Keratinocyte (primary cell): ENCODE measurements around the gene RNF183. TPM values are rescaled to one million over a fixed set of nuclear protein-coding genes. Genes with fewer than 3 reads are reported as not detected.

Experiments used
- DNase-seq: peaks from one replicate; pipeline ENCODE4 v3.0.0-alpha.2; 2011; ENCODE audit warnings: low read depth, missing footprints, low spot score
- FAIRE-seq: peaks from 2 replicates; lab custom pipeline; 2011; peaks lifted over from hg19 to GRCh38; lab: Jason Lieb, UNC
- H2AFZ ChIP-seq: 2 replicates; pipeline ENCODE4 v1.6.0; 2012; ENCODE audit warnings: low read length, control low read depth, inconsistent platforms; ENCODE audit not compliant: control insufficient read depth
- H3K27ac ChIP-seq: 2 replicates; pipeline ENCODE4 v1.5.1; 2011; ENCODE audit warnings: low read length; ENCODE audit not compliant: control insufficient read depth, insufficient read depth
- H3K27me3 ChIP-seq: 3 replicates; pipeline ENCODE4 v1.6.0; 2011; ENCODE audit warnings: low read length; ENCODE audit not compliant: control insufficient read depth, insufficient read depth; ENCODE audit errors: extremely low read depth
- H3K36me3 ChIP-seq, 2 experiments: 2 replicates in 1 of 2; 3 replicates in 1 of 2; pipeline ENCODE4 v1.5.1; 2011; ENCODE audit warnings: low read length in 2 of 2, mild to moderate bottlenecking in 1 of 2; ENCODE audit not compliant: control insufficient read depth in 2 of 2, insufficient read depth in 2 of 2; ENCODE audit errors: extremely low read depth in 1 of 2
- H3K4me1 ChIP-seq: 3 replicates; pipeline ENCODE4 v1.5.1; 2011; ENCODE audit warnings: low read length; ENCODE audit not compliant: control insufficient read depth, insufficient read depth; ENCODE audit errors: extremely low read depth
- H3K4me2 ChIP-seq: 3 replicates; pipeline ENCODE4 v1.6.0; 2011; ENCODE audit warnings: low read depth, low read length; ENCODE audit not compliant: control insufficient read depth, insufficient read depth; ENCODE audit errors: extremely low read depth
- H3K4me3 ChIP-seq, 3 experiments: fragments of 200-600 bp in 1 of 3; sonication (generic) in 1 of 3; 2 replicates in 2 of 3; 3 replicates in 1 of 3; pipeline ENCODE4 v1.5.1; 2011 to 2016; ENCODE audit warnings: low read length in 3 of 3, mild to moderate bottlenecking in 3 of 3, control low read depth in 2 of 3, inconsistent platforms in 1 of 3, low read depth in 1 of 3, mixed read lengths in 1 of 3, mixed run types in 1 of 3, moderate library complexity in 1 of 3; ENCODE audit not compliant: control insufficient read depth in 2 of 3, insufficient read depth in 2 of 3; ENCODE audit errors: extremely low read depth in 1 of 3
- H3K79me2 ChIP-seq: 2 replicates; pipeline ENCODE4 v1.6.0; 2012; ENCODE audit warnings: low read length; ENCODE audit not compliant: control insufficient read depth, insufficient read depth
- H3K9ac ChIP-seq: 3 replicates; pipeline ENCODE4 v1.6.0; 2011; ENCODE audit warnings: low read length; ENCODE audit not compliant: control insufficient read depth, insufficient read depth; ENCODE audit errors: extremely low read depth
- H3K9me1 ChIP-seq: 3 replicates; pipeline ENCODE4 v1.6.0; 2011; ENCODE audit warnings: low read length; ENCODE audit not compliant: control insufficient read depth, insufficient read depth; ENCODE audit errors: extremely low read depth
- H3K9me3 ChIP-seq: 2 replicates; pipeline ENCODE4 v1.5.1; 2012; ENCODE audit warnings: low read depth, low read length; ENCODE audit not compliant: control insufficient read depth
- H4K20me1 ChIP-seq: 3 replicates; pipeline ENCODE4 v1.6.0; 2011; ENCODE audit warnings: low read length; ENCODE audit not compliant: control insufficient read depth, insufficient read depth; ENCODE audit errors: extremely low read depth
- EZH2 ChIP-seq: IDR thresholded peaks from one replicate; pipeline ENCODE4 v1.6.1; 2012; ENCODE audit warnings: inconsistent platforms, mild to moderate bottlenecking, low read length, moderate library complexity
- dilution Hi-C: fragments of 300-500 bp; cut with MboI; formaldehyde crosslinking; loops from one replicate; pipeline ENCODE4 v1.7.0; 2020; ENCODE audit warnings: low sequenced_read_pairs; ENCODE audit not compliant: extremely low pct_ligation_motif_present
- polyA plus RNA-seq, 5 experiments: library from polyadenylated mRNA; depleted of rRNA in 3 of 5; stranded (reverse) in 3 of 5; stranded (forward) in 1 of 5; unstranded in 1 of 5; fragments of >200 nt; gene quantifications; 1 replicate in 1 of 5; 2 replicates in 3 of 5; 3 replicates in 1 of 5; pipeline versions ENCODE4 v1.2.1 to v1.2.3, GENCODE V29; 2011 to 2012; ENCODE audit warnings: missing spikeins in 2 of 5, low read depth in 1 of 5, low replicate concordance in 1 of 5
- TF ChIP-seq, protein P1 (sequence below), 3 experiments: IDR thresholded peaks in 1 of 3; conservative IDR thresholded peaks in 1 of 3; optimal IDR thresholded peaks in 1 of 3; 2 replicates in 2 of 3; 3 replicates in 1 of 3; pipeline versions ENCODE3 to v1.5.1; 2011; ENCODE audit warnings: low read length in 3 of 3, mild to moderate bottlenecking in 3 of 3, moderate library complexity in 2 of 3, control low read depth in 1 of 3, inconsistent platforms in 1 of 3; ENCODE audit not compliant: insufficient read depth in 2 of 3; ENCODE audit errors: extremely low read depth in 1 of 3

The RNF183 gene
- polyA plus RNA-seq, 1 donor (not counting 4 experiments of a cell fraction or from before 2014, with no cell fraction given): not detected

DNA sequence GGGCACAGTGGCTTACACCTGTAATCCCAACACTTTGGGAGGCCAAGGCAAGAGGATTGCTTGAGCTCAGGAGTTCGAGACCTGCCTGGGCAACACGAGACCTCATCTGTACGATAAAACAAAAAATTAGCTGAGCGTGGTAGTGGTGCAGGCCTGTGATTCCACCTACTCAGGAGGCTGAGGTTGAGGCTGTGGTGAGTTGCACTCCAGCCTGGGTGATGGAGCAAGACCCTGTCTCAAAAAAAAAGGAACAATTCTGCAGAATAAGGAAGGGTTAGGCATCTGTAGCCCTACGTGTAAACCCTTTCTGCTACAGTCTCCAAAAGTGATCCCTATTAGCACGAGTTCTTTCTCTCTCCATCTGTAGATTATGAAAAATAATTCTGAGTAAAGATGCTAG is 47.7 kb downstream of the RNF183 start:
- H3K27ac ChIP-seq: no peak overlapping the region
- H3K36me3 ChIP-seq: peaks cover 7 to 11% of the 10 kb centered on the region in 2 experiments
- H3K4me1 ChIP-seq: no peaks in the 10 kb centered on the region
- no peaks in the 10 kb centered on the region for H3K79me2 ChIP-seq
- no peaks in the 10 kb centered on the region for H3K9me3 ChIP-seq
- no peaks in the 10 kb centered on the region for H3K27me3 ChIP-seq
- no peaks in the 10 kb centered on the region for H4K20me1 ChIP-seq
- H2AFZ ChIP-seq: no peak overlapping the region
- no peak overlapping the region for H3K9ac ChIP-seq
- TF ChIP-seq EZH2: no peak
- TF ChIP-seq, protein P1, sequence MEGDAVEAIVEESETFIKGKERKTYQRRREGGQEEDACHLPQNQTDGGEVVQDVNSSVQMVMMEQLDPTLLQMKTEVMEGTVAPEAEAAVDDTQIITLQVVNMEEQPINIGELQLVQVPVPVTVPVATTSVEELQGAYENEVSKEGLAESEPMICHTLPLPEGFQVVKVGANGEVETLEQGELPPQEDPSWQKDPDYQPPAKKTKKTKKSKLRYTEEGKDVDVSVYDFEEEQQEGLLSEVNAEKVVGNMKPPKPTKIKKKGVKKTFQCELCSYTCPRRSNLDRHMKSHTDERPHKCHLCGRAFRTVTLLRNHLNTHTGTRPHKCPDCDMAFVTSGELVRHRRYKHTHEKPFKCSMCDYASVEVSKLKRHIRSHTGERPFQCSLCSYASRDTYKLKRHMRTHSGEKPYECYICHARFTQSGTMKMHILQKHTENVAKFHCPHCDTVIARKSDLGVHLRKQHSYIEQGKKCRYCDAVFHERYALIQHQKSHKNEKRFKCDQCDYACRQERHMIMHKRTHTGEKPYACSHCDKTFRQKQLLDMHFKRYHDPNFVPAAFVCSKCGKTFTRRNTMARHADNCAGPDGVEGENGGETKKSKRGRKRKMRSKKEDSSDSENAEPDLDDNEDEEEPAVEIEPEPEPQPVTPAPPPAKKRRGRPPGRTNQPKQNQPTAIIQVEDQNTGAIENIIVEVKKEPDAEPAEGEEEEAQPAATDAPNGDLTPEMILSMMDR (optimal IDR thresholded peaks at IDR 0.05 in 1 of 3, IDR thresholded peaks at IDR 0.05 in 1 of 3, conservative IDR thresholded peaks at IDR 0.05 in 1 of 3; ENCODE audit: extremely low read depth in 1 of 3, insufficient read depth in 2 of 3, low read length in 3 of 3): no peak
- DNase-seq: no peak
- no peak for FAIRE-seq
- H3K4me2 ChIP-seq: no peak overlapping the region
- no peaks in the 10 kb centered on the region for H3K9me1 ChIP-seq
- dilution Hi-C loops: no loop called here
- no peak overlapping the region for H3K4me3 ChIP-seq

DNA sequence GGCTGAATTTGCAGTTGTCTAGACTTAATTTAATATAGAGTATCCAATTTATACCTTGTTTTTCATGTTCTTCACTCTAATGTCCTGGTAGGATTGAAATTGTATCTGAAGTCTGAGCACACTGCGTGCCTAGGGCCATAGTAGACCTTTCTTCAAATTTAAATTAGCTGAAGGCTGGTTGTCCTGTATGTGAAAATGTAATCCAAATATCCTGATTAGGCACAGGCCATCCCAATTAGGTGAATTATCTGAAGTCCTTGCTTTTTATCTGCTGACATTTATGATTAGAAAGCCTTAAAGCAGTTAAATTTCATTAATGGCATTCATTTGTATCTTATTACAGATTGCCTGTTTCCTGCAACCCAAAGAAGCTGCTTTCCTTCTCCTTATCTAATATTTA is 48.2 kb downstream of the RNF183 start:
- no peaks in the 10 kb centered on the region for H3K9me1 ChIP-seq
- no peak for FAIRE-seq

More for the DNA sequence above, 48.2 kb downstream of the RNF183 start:
- DNase-seq: no peak
- H4K20me1 ChIP-seq: no peaks in the 10 kb centered on the region
- no peaks in the 10 kb centered on the region for H3K27me3 ChIP-seq
- H3K4me1 ChIP-seq: no peaks in the 10 kb centered on the region
- H2AFZ ChIP-seq: no peak overlapping the region
- H3K9ac ChIP-seq: no peak overlapping the region
- peaks cover 3 to 9% of the 10 kb centered on the region in 2 experiments for H3K36me3 ChIP-seq
- H3K9me3 ChIP-seq: no peaks in the 10 kb centered on the region
- dilution Hi-C loops: no loop called here
- H3K4me2 ChIP-seq: no peak overlapping the region
- TF ChIP-seq, protein P1 (optimal IDR thresholded peaks at IDR 0.05 in 1 of 3, IDR thresholded peaks at IDR 0.05 in 1 of 3, conservative IDR thresholded peaks at IDR 0.05 in 1 of 3; ENCODE audit: extremely low read depth in 1 of 3, insufficient read depth in 2 of 3, low read length in 3 of 3): no peak
- TF ChIP-seq EZH2: no peak
- no peak overlapping the region for H3K4me3 ChIP-seq
- H3K79me2 ChIP-seq: no peaks in the 10 kb centered on the region
- no peak overlapping the region for H3K27ac ChIP-seq
